Astrocyte of the cerebellum (primary cell): ENCODE data around the gene KXD1.

ENCODE experiments used
- DNase-seq: peaks from one replicate; pipeline ENCODE4 v3.0.0-alpha.2; 2011; ENCODE audit warnings: low read depth
- H3K4me3 ChIP-seq: 2 replicates; pipeline ENCODE4 v1.5.1; 2011; ENCODE audit warnings: mild to moderate bottlenecking, low read depth, low read length, moderate library complexity
- CTCF ChIP-seq: IDR thresholded peaks from 2 replicates; pipeline ENCODE4 v1.5.1; 2012; ENCODE audit warnings: low read length, low read depth, moderate library complexity, mild to moderate bottlenecking; ENCODE audit errors: missing control alignments
- in situ Hi-C: cut with HindIII; loops from 2 replicates; pipeline ENCODE4 v1.10.0; 2017; ENCODE audit warnings: low sequenced_read_pairs

The KXD1 gene

GRCh38 chr19:18577365-18577914, 19.8 kb downstream of the KXD1 start:
- TF ChIP-seq CTCF: no peak
- H3K4me3 ChIP-seq: no peak overlapping the region
- no peak for DNase-seq
- in situ Hi-C loops: loop anchor here (25.0 kb wide), 1 partner anchor 260 kb away; the partner anchor contains the start of gene UPF1

GRCh38 chr19:18580311-18580710, 22.6 kb downstream of the KXD1 start:
- in situ Hi-C loops: loop anchor here (25.0 kb wide), 1 partner anchor 257 kb away; the partner anchor contains the start of gene UPF1
- no peak for TF ChIP-seq CTCF
- DNase-seq: no peak
- H3K4me3 ChIP-seq: no peak overlapping the region

- H3K4me3 ChIP-seq: no peak overlapping the region
- in situ Hi-C loops: loop anchor here (25.0 kb wide), 1 partner anchor 251 kb away; the partner anchor contains the start of gene UPF1
- TF ChIP-seq CTCF: peak; percentile 6
- no peak for DNase-seq
Observed at GRCh38 chr19:18586306-18586705, 28.6 kb downstream of the KXD1 start.

- H3K4me3 ChIP-seq: no peak overlapping the region
- no peak for TF ChIP-seq CTCF
- in situ Hi-C loops: loop anchor here (25.0 kb wide), 1 partner anchor 250 kb away; the partner anchor contains the start of gene UPF1
- DNase-seq: no peak
Observed at GRCh38 chr19:18587561-18587960, 29.9 kb downstream of the KXD1 start.

GRCh38 chr19:18587962-18588610, 30.4 kb downstream of the KXD1 start:
- in situ Hi-C loops: loop anchor here (25.0 kb wide), 1 partner anchor 249 kb away; the partner anchor contains the start of gene UPF1
- peak overlapping the region; percentile 82 for H3K4me3 ChIP-seq

More at GRCh38 chr19:18587962-18588610, 30.4 kb downstream of the KXD1 start:
- no peak for TF ChIP-seq CTCF
- DNase-seq: no peak
